ENCODE data around the gene PDE4B. TPM values are rescaled to one million over a fixed set of nuclear protein-coding genes. Genes with fewer than 3 reads are reported as not detected.

The PDE4B gene
- total RNA-seq, 1 donor from 2014 or later: 7.6 TPM

DNA sequence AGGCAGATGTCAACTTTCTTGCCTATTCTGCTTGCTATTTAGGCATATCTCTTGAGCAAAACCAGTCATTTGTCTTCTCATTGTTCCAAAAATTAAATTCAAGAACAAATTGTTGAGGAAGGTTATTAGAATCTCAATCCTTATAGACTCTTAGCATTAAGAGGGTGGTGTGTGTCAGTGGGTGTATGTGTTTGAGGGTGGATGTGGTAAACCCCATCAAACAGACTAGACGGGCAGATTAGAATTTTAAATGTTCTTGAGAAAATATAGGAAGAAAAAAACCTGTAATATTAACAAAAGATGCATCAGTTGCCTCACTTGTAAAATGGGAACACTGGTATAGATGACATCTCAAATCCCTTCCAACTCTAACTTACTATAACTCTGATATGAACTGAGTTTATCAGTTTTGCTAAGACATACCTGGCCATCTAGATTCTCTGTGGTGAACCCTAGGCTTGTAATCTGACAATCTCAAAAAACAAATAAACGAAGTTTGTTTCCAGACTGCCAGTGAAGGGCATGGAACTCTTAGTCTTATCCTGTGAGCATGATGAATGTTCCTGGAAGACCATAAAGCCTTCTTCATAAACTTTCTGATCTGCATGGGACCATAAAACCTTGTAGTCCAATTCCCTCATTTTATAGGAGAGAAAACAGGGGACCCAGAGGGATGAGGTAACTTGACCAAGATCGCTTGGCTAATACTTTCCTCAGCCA, 564.9 kb downstream of the PDE4B start:
- Histone ChIP-seq H3K36me3 (ENCODE audit: insufficient read depth, low read length) (no peaks in the 10 kb centered on the region), H3K27ac (ENCODE audit: low read depth, low read length) (no peak overlapping the region), H3K4me3 (ENCODE audit: insufficient read depth, low read depth, low read length) (no peak overlapping the region), H3K79me2 (ENCODE audit: insufficient read depth, low read length) (no peaks in the 10 kb centered on the region), H3K27me3 (ENCODE audit: insufficient read depth, low read length) (no peaks in the 10 kb centered on the region), H3K9ac (ENCODE audit: low read length) (no peak overlapping the region), H3K4me2 (ENCODE audit: low read length) (no peak overlapping the region), H4K20me1 (ENCODE audit: insufficient read depth, low read length) (no peaks in the 10 kb centered on the region), H3K4me1 (ENCODE audit: insufficient read depth, low read length) (peaks cover 6% of the 10 kb centered on the region), H3K9me3 (ENCODE audit: insufficient read depth, low read depth, low read length) (no peaks in the 10 kb centered on the region), H2AFZ (ENCODE audit: low read depth, low read length) (no peak overlapping the region)
- TF ChIP-seq, protein P1, sequence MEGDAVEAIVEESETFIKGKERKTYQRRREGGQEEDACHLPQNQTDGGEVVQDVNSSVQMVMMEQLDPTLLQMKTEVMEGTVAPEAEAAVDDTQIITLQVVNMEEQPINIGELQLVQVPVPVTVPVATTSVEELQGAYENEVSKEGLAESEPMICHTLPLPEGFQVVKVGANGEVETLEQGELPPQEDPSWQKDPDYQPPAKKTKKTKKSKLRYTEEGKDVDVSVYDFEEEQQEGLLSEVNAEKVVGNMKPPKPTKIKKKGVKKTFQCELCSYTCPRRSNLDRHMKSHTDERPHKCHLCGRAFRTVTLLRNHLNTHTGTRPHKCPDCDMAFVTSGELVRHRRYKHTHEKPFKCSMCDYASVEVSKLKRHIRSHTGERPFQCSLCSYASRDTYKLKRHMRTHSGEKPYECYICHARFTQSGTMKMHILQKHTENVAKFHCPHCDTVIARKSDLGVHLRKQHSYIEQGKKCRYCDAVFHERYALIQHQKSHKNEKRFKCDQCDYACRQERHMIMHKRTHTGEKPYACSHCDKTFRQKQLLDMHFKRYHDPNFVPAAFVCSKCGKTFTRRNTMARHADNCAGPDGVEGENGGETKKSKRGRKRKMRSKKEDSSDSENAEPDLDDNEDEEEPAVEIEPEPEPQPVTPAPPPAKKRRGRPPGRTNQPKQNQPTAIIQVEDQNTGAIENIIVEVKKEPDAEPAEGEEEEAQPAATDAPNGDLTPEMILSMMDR (IDR thresholded peaks at IDR 0.05; ENCODE audit: insufficient read depth, low read depth, low read length): no peak
- no peak for TF ChIP-seq EZH2 (IDR thresholded peaks at IDR 0.05; ENCODE audit: insufficient read depth, low read length)
- no peak for FAIRE-seq
- H3K27ac Mint-ChIP-seq (ENCODE audit: unreplicated experiment): no peak overlapping the region
- no peaks in the 10 kb centered on the region for H3K27me3 Mint-ChIP-seq (ENCODE audit: low read depth, unreplicated experiment)
- no peaks in the 10 kb centered on the region for H3K9me3 Mint-ChIP-seq (ENCODE audit: unreplicated experiment)
- peaks cover 5% of the 10 kb centered on the region for H3K36me3 Mint-ChIP-seq (ENCODE audit: low read depth, unreplicated experiment)
- no peak for DNase-seq (ENCODE audit: low read depth)
- no peak overlapping the region for H3K4me3 Mint-ChIP-seq (ENCODE audit: unreplicated experiment)
- peaks cover 28% of the 10 kb centered on the region for H3K4me1 Mint-ChIP-seq (ENCODE audit: low read depth, unreplicated experiment)

DNA sequence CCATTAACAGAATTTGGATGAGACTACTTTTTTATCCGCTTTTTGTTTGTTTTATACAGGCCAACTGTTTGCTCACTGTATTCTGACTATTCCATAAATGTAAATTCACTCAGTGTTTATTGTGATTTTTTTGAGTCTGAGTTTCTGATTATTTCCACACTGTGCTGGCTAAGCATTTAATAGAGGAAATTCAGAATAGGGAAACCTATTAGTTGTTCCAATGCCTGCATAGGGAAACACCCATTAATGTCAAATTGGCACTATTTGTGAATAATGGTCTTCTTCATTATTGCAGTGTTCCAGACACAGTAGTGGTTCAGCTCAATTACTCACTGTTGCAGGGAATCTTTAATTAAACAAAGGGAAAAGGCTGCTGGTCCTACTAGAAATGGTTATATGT, 566.6 kb downstream of the PDE4B start:
- Mint-ChIP-seq H3K27me3 (ENCODE audit: low read depth, unreplicated experiment) (no peaks in the 10 kb centered on the region), H3K36me3 (ENCODE audit: low read depth, unreplicated experiment) (peaks cover 8% of the 10 kb centered on the region), H3K27ac (ENCODE audit: unreplicated experiment) (no peak overlapping the region), H3K4me1 (ENCODE audit: low read depth, unreplicated experiment) (peaks cover 18% of the 10 kb centered on the region), H3K4me3 (ENCODE audit: unreplicated experiment) (no peak overlapping the region), H3K9me3 (ENCODE audit: unreplicated experiment) (no peaks in the 10 kb centered on the region)
- H3K4me3 ChIP-seq (ENCODE audit: insufficient read depth, low read depth, low read length): no peak overlapping the region
- H3K4me1 ChIP-seq (ENCODE audit: insufficient read depth, low read length): peaks cover 1% of the 10 kb centered on the region
- no peak overlapping the region for H3K9ac ChIP-seq (ENCODE audit: low read length)
- DNase-seq (ENCODE audit: low read depth) (no peak), FAIRE-seq (peak; percentile 64)
- no peak overlapping the region for H3K4me2 ChIP-seq (ENCODE audit: low read length)
- TF ChIP-seq, protein P1 (IDR thresholded peaks at IDR 0.05; ENCODE audit: insufficient read depth, low read depth, low read length): no peak
- no peak for TF ChIP-seq EZH2 (IDR thresholded peaks at IDR 0.05; ENCODE audit: insufficient read depth, low read length)
- H3K27me3 ChIP-seq (ENCODE audit: insufficient read depth, low read length): no peaks in the 10 kb centered on the region
- H3K36me3 ChIP-seq (ENCODE audit: insufficient read depth, low read length): no peaks in the 10 kb centered on the region
- H4K20me1 ChIP-seq (ENCODE audit: insufficient read depth, low read length): no peaks in the 10 kb centered on the region
- H2AFZ ChIP-seq (ENCODE audit: low read depth, low read length): no peak overlapping the region
- H3K79me2 ChIP-seq (ENCODE audit: insufficient read depth, low read length): no peaks in the 10 kb centered on the region
- no peak overlapping the region for H3K27ac ChIP-seq (ENCODE audit: low read depth, low read length)
- no peaks in the 10 kb centered on the region for H3K9me3 ChIP-seq (ENCODE audit: insufficient read depth, low read depth, low read length)

DNA sequence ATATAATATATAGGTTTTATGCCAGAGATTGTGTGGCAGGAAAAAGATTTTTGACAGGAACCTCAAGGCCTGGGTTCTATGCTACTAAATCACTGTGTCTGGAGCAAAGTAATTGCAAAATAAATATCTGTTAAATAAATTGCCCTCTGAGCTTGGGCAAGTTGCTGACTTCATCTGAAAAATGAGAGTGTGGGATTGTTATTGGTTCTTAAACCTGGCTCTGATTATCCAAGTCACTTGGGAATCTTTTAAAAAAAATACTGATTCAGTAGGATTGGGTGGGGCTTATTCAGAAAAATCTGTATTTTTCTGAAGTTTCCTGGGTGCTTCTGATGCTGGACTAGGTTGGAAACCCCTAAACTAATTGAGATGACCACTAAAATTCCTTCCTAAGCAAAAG, 567.1 kb downstream of the PDE4B start:
- Mint-ChIP-seq H3K4me3 (ENCODE audit: unreplicated experiment) (no peak overlapping the region), H3K36me3 (ENCODE audit: low read depth, unreplicated experiment) (peaks cover 10% of the 10 kb centered on the region), H3K4me1 (ENCODE audit: low read depth, unreplicated experiment) (peaks cover 17% of the 10 kb centered on the region), H3K27me3 (ENCODE audit: low read depth, unreplicated experiment) (no peaks in the 10 kb centered on the region), H3K9me3 (ENCODE audit: unreplicated experiment) (no peaks in the 10 kb centered on the region), H3K27ac (ENCODE audit: unreplicated experiment) (no peak overlapping the region)
- no peak overlapping the region for H3K4me3 ChIP-seq (ENCODE audit: insufficient read depth, low read depth, low read length)
- no peak overlapping the region for H2AFZ ChIP-seq (ENCODE audit: low read depth, low read length)
- TF ChIP-seq, protein P1 (IDR thresholded peaks at IDR 0.05; ENCODE audit: insufficient read depth, low read depth, low read length): no peak
- no peak for TF ChIP-seq EZH2 (IDR thresholded peaks at IDR 0.05; ENCODE audit: insufficient read depth, low read length)
- no peak for DNase-seq (ENCODE audit: low read depth)
- H3K27ac ChIP-seq (ENCODE audit: low read depth, low read length): no peak overlapping the region
- no peaks in the 10 kb centered on the region for H3K4me1 ChIP-seq (ENCODE audit: insufficient read depth, low read length)
- no peaks in the 10 kb centered on the region for H3K9me3 ChIP-seq (ENCODE audit: insufficient read depth, low read depth, low read length)
- FAIRE-seq: no peak
- no peaks in the 10 kb centered on the region for H3K36me3 ChIP-seq (ENCODE audit: insufficient read depth, low read length)
- H3K9ac ChIP-seq (ENCODE audit: low read length): no peak overlapping the region
- H4K20me1 ChIP-seq (ENCODE audit: insufficient read depth, low read length): no peaks in the 10 kb centered on the region
- no peak overlapping the region for H3K4me2 ChIP-seq (ENCODE audit: low read length)
- no peaks in the 10 kb centered on the region for H3K27me3 ChIP-seq (ENCODE audit: insufficient read depth, low read length)
- no peaks in the 10 kb centered on the region for H3K79me2 ChIP-seq (ENCODE audit: insufficient read depth, low read length)
